Stimulated activated CD4-positive, alpha-beta T cell treated with anti-CD3 and anti-CD28 coated beads, Interleukin-4, amount 100 ng/mL, for 4 hours (primary cell): ENCODE data around the gene ATXN7L2.
"Not testable (repeated sequence)": the region's sequence is repeated elsewhere in the genome, so short reads cannot be mapped to it uniquely, and the experiment has no call there.

ENCODE experiments used
- DNase-seq, 2 experiments: peaks; one replicate each; pipeline ENCODE4 v3.0.0-alpha.2; 2020

ATXN7L2 gene

GRCh38 chr1:109483672-109484518, at the start of gene ATXN7L2:
Gene ATXN7L2 (plus strand): TSS chr1:109483905. CDS start chr1:109483954, 49 bp downstream.
- peak; percentile 89 to 92 for DNase-seq

GRCh38 chr1:109434484-109434883, 49.2 kb upstream of the ATXN7L2 start:
- DNase-seq: no peak

- DNase-seq: no peak
Observed at GRCh38 chr1:109438798-109439297, 44.9 kb upstream of the ATXN7L2 start.

GRCh38 chr1:109441069-109441468, 42.6 kb upstream of the ATXN7L2 start:
- DNase-seq: no peak

- no peak for DNase-seq
Observed at GRCh38 chr1:109443476-109443875, 40.2 kb upstream of the ATXN7L2 start.

- no peak for DNase-seq
Observed at GRCh38 chr1:109444346-109444745, 39.4 kb upstream of the ATXN7L2 start.

- DNase-seq: not testable (repeated sequence)
Observed at GRCh38 chr1:109445949-109446695, 37.6 kb upstream of the ATXN7L2 start.

GRCh38 chr1:109447524-109447923, 36.2 kb upstream of the ATXN7L2 start:
- DNase-seq: no peak

GRCh38 chr1:109454497-109455133, 29.1 kb upstream of the ATXN7L2 start:
- DNase-seq: no peak

- DNase-seq: no peak
Observed at GRCh38 chr1:109457819-109458218, 25.9 kb upstream of the ATXN7L2 start.

GRCh38 chr1:109466125-109466451, 17.6 kb upstream of the ATXN7L2 start:
- DNase-seq: no peak

GRCh38 chr1:109466452-109467300, 17.0 kb upstream of the ATXN7L2 start, which contains the start of gene SYPL2:
Gene SYPL2 (plus strand): TSS chr1:109466546. CDS start chr1:109466844, 298 bp downstream.
- DNase-seq: peak in 1 of 2 experiments; percentile 34

- DNase-seq: no peak
Observed at GRCh38 chr1:109467301-109467777, 16.4 kb upstream of the ATXN7L2 start.

GRCh38 chr1:109468061-109468460, 15.6 kb upstream of the ATXN7L2 start:
- DNase-seq: no peak

GRCh38 chr1:109468903-109469302, 14.8 kb upstream of the ATXN7L2 start:
- no peak for DNase-seq

- DNase-seq: no peak
Observed at GRCh38 chr1:109470245-109470644, 13.5 kb upstream of the ATXN7L2 start.

- DNase-seq: no peak
Observed at GRCh38 chr1:109472779-109473178, 10.9 kb upstream of the ATXN7L2 start.

- DNase-seq: not testable (repeated sequence)
Observed at GRCh38 chr1:109473284-109474057, 10.2 kb upstream of the ATXN7L2 start.

GRCh38 chr1:109474697-109475096, 9.0 kb upstream of the ATXN7L2 start:
- DNase-seq: no peak

- no peak for DNase-seq
Observed at GRCh38 chr1:109475261-109475660, 8.4 kb upstream of the ATXN7L2 start.

- DNase-seq: no peak
Observed at GRCh38 chr1:109476825-109477224, 6.9 kb upstream of the ATXN7L2 start.
